HepG2 (cell line): ENCODE measurements around the gene MEGF6. TPM values are rescaled to one million over a fixed set of nuclear protein-coding genes. Genes with fewer than 3 reads are reported as not detected.

Experiments used
- ATAC-seq: fragments of 200-7000 bp; cut with Tn5 transposase; 3 replicates; pipeline ENCODE4 v1.9.1; 2020; ENCODE audit warnings: mild to moderate bottlenecking, moderate library complexity
- BruUV-seq: library from RNA; stranded (reverse); fragments of 400-500 nt; replicated peaks from 2 replicates; lab custom pipeline; 2021; lab: Mats Ljungman, UMichigan
- CTCF ChIA-PET: fragments of 300-600 bp; formaldehyde crosslinking; extraction: SDS; loops from one replicate; lab custom pipeline; 2021; ENCODE audit warnings: low total read pairs, inconsistent platforms, low intra/inter-chr PET ratio; lab: Yijun Ruan, JAX
- POLR2A ChIA-PET: fragments of 350-600 bp; sonication (Branson Sonifier 250); formaldehyde crosslinking; loops from one replicate; lab custom pipeline; 2020; ENCODE audit warnings: antibody characterized with exemption, inconsistent platforms; lab: Yijun Ruan, JAX
- DNase-seq: peaks from one replicate; pipeline ENCODE4 v3.0.0-alpha.2; 2015; ENCODE audit warnings: low spot score
- FAIRE-seq: peaks from 3 replicates; lab custom pipeline; 2011; peaks lifted over from hg19 to GRCh38; lab: Jason Lieb, UNC
- H2AFZ ChIP-seq: one replicate; pipeline ENCODE4 v1.6.1; 2011; ENCODE audit warnings: low read length, inconsistent platforms
- H3K27ac ChIP-seq: fragments of 300-600 bp; 3 replicates; pipeline ENCODE4 v1.8.0; 2011; ENCODE audit warnings: mixed run types, mild to moderate bottlenecking, mixed read lengths, low read length, inconsistent platforms; ENCODE audit not compliant: insufficient read depth; ENCODE audit errors: extremely low read length
- H3K27me3 ChIP-seq, 2 experiments: fragments of 200-600 bp in 1 of 2; 2 replicates in 1 of 2; 3 replicates in 1 of 2; pipeline versions ENCODE4 v1.6.0 to v1.8.0; 2011; ENCODE audit warnings: low read length in 2 of 2, mild to moderate bottlenecking in 2 of 2, moderate library complexity in 2 of 2, inconsistent platforms in 1 of 2; ENCODE audit not compliant: insufficient read depth in 2 of 2, control insufficient read depth in 1 of 2
- H3K36me3 ChIP-seq, 2 experiments: fragments of 200-600 bp in 1 of 2; replicated peaks in 1 of 2; 2 replicates in 1 of 2; 3 replicates in 1 of 2; pipeline versions ENCODE4 v1.5.1 to v1.8.0; 2011; ENCODE audit warnings: low read length in 2 of 2, inconsistent platforms in 1 of 2; ENCODE audit not compliant: insufficient read depth in 2 of 2, control insufficient read depth in 1 of 2
- H3K4me1 ChIP-seq: 2 replicates; pipeline ENCODE4 v1.5.1; 2012; ENCODE audit warnings: low read length, inconsistent platforms; ENCODE audit not compliant: insufficient read depth
- H3K4me2 ChIP-seq: 2 replicates; pipeline ENCODE4 v1.6.0; 2011; ENCODE audit warnings: low read depth, low read length, inconsistent platforms
- H3K4me3 ChIP-seq, 3 experiments: fragments of 200-600 bp in 1 of 3; sonication (generic), shearing (Covaris generic) in 1 of 3; replicated peaks in 1 of 3; 2 replicates each; pipeline ENCODE4 v1.5.1; 2011 to 2016; ENCODE audit warnings: low read length in 3 of 3, inconsistent platforms in 2 of 3, low read depth in 2 of 3, mild to moderate bottlenecking in 2 of 3, control low read depth in 1 of 3, mixed read lengths in 1 of 3; ENCODE audit not compliant: insufficient read depth in 1 of 3
- H3K79me2 ChIP-seq: one replicate; pipeline ENCODE4 v1.6.1; 2011; ENCODE audit warnings: low read length, inconsistent platforms; ENCODE audit not compliant: insufficient read depth
- H3K9ac ChIP-seq: 2 replicates; pipeline ENCODE4 v1.6.0; 2011; ENCODE audit warnings: mild to moderate bottlenecking, low read depth, low read length, inconsistent platforms; ENCODE audit not compliant: insufficient read depth
- H3K9me3 ChIP-seq: 2 replicates; pipeline ENCODE4 v1.5.1; 2012; ENCODE audit warnings: mild to moderate bottlenecking, low read length
- H4K20me1 ChIP-seq: 2 replicates; pipeline ENCODE4 v1.6.0; 2011; ENCODE audit warnings: inconsistent platforms, mild to moderate bottlenecking, low read length, moderate library complexity; ENCODE audit not compliant: insufficient read depth
- DDIT3 ChIP-seq: sonication (generic); formaldehyde crosslinking; IDR thresholded peaks from 2 replicates; pipeline ENCODE4 v1.4.0; 2020; ENCODE audit warnings: mild to moderate bottlenecking, missing genetic modification reagents
- ELF3 ChIP-seq: IDR thresholded peaks from 2 replicates; pipeline ENCODE4 v1.6.1; 2016; ENCODE audit warnings: missing genetic modification reagents, missing compliant biosample characterization
- GFI1 ChIP-seq: sonication (generic); formaldehyde crosslinking; IDR thresholded peaks from 2 replicates; pipeline ENCODE4 v1.5.0; 2020; ENCODE audit warnings: missing genetic modification reagents, mild to moderate bottlenecking, borderline replicate concordance
- HMG20A ChIP-seq: IDR thresholded peaks from 2 replicates; pipeline ENCODE4 v1.6.1; 2016; ENCODE audit warnings: borderline replicate concordance
- KDM3A ChIP-seq: IDR thresholded peaks from 2 replicates; pipeline ENCODE4 v1.6.1; 2018; ENCODE audit warnings: low read depth, missing compliant biosample characterization
- PITX1 ChIP-seq: sonication (generic); formaldehyde crosslinking; IDR thresholded peaks from 2 replicates; pipeline ENCODE4 v1.5.1; 2020; ENCODE audit warnings: mild to moderate bottlenecking, missing genetic modification reagents
- RERE ChIP-seq: IDR thresholded peaks from 2 replicates; pipeline ENCODE4 v1.6.1; 2016; ENCODE audit warnings: low read depth, missing genetic modification reagents, missing compliant biosample characterization
- ZNF101 ChIP-seq: sonication (generic); formaldehyde crosslinking; IDR thresholded peaks from 2 replicates; pipeline ENCODE4 v1.4.0; 2020; ENCODE audit warnings: mild to moderate bottlenecking, low read depth, missing genetic modification reagents, borderline replicate concordance
- ZNF121 ChIP-seq: sonication (generic); formaldehyde crosslinking; IDR thresholded peaks from 2 replicates; pipeline ENCODE4 v1.5.0; 2020; ENCODE audit warnings: mild to moderate bottlenecking, missing genetic modification reagents
- ZNF317 ChIP-seq: sonication (generic); formaldehyde crosslinking; IDR thresholded peaks from 2 replicates; pipeline ENCODE4 v1.5.0; 2020; ENCODE audit warnings: mild to moderate bottlenecking, missing genetic modification reagents
- ZNF740 ChIP-seq: sonication (generic); formaldehyde crosslinking; IDR thresholded peaks from 2 replicates; pipeline ENCODE4 v1.4.0; 2020; ENCODE audit warnings: missing genetic modification reagents
- ZNF746 ChIP-seq: sonication (generic); formaldehyde crosslinking; IDR thresholded peaks from 2 replicates; pipeline ENCODE4 v1.8.0; 2022; ENCODE audit warnings: mild to moderate bottlenecking, missing genetic modification reagents
- ZSCAN9 ChIP-seq: IDR thresholded peaks from 2 replicates; pipeline ENCODE4 v1.6.1; 2016; ENCODE audit warnings: borderline replicate concordance
- WGBS: methylation state at CpG from one replicate; pipeline ENCODE4 v1.1.6; 2017; ENCODE audit warnings: low lambda C conversion rate; 5-methylcytosine and 5-hydroxymethylcytosine counted together
- in situ Hi-C: cut with HindIII; loops from 2 replicates; pipeline ENCODE4 v1.10.0; 2017; ENCODE audit warnings: low pct_unique_long_range_greater_than_20kb; ENCODE audit not compliant: extremely low pct_ligation_motif_present
- intact Hi-C: fragments of 100-400 bp; cut with micrococcal nuclease; formaldehyde crosslinking; loops from one replicate; pipeline ENCODE4 v1.10.0; 2022; ENCODE audit not compliant: unreplicated experiment
- polyA plus RNA-seq, 8 experiments: library from polyadenylated mRNA; depleted of rRNA in 3 of 8; stranded (reverse) in 7 of 8; unstranded in 1 of 8; fragments of >200 nt; fragmentation: Illumina TruSeq in 4 of 8; extraction: Trizol in 4 of 8; gene quantifications; 2 replicates each; pipeline versions ENCODE4 v1.2.1 to v1.2.3, GENCODE V29; 2011 to 2016; ENCODE audit warnings: low read depth in 4 of 8, missing spikeins in 1 of 8, mixed read lengths in 1 of 8; ENCODE audit not compliant: insufficient read depth in 1 of 8
- total RNA-seq, 5 experiments: library from RNA; depleted of rRNA; stranded (reverse); fragments of >200 nt; fragmentation: Illumina TruSeq; extraction: Trizol; gene quantifications; 2 replicates each; pipeline ENCODE4 v1.2.3, GENCODE V29; 2016; ENCODE audit warnings: low read depth in 1 of 5

MEGF6 gene
- total and polyA plus RNA-seq, 2 of the 13 experiments (the other 11 are each of a cell fraction or from before 2014, with no cell fraction given), result 1.9 TPM

- no peak for TF ChIP-seq DDIT3 (CRISPR knock-in tag)
- no peak for TF ChIP-seq KDM3A (CRISPR knock-in tag)
- no peak for TF ChIP-seq PITX1 (CRISPR knock-in tag)
- TF ChIP-seq GFI1 (CRISPR knock-in tag), result peak; percentile 17; the same call in 1 of the 2 replicates
- TF ChIP-seq HMG20A (CRISPR knock-in tag), result no peak
- TF ChIP-seq ZSCAN9 (CRISPR knock-in tag), result no peak
Measured at GRCh38 chr1:3457910-3458883, 153.1 kb downstream of the MEGF6 start (continued).

GRCh38 chr1:3456964-3457909 lies 154.1 kb downstream of the MEGF6 start:
- H3K27ac ChIP-seq, result peak overlapping the region; percentile 98
- no peaks in the 10 kb centered on the region for H3K9me3 ChIP-seq
- no peaks in the 10 kb centered on the region; the same call in 1 of the 2 replicates for H4K20me1 ChIP-seq
- intact Hi-C loops, result no loop called here
- peaks cover 87% of the 10 kb centered on the region for H3K4me1 ChIP-seq
- no peak overlapping the region for H2AFZ ChIP-seq
- H3K79me2 ChIP-seq, result peaks cover 43% of the 10 kb centered on the region
- H3K4me3 ChIP-seq, result peak overlapping the region; percentile 67 to 79 (median 70)
- peak overlapping the region; percentile 99 for H3K4me2 ChIP-seq
- CTCF ChIA-PET, result interaction anchor here (1.5 kb wide), 1 partner anchor 14 kb away, joined by 3 read pairs; no protein-coding TSS in a partner anchor
- no TSS peak for BruUV-seq
- WGBS, result 3% methylated on average over 11 of the region's 29 CpGs
- peak overlapping the region; percentile 86 for H3K9ac ChIP-seq
- DNase-seq (peak; percentile 97), FAIRE-seq (peak; percentile 96), ATAC-seq (peak; percentile 67)
- H3K27me3 ChIP-seq, result no peaks in the 10 kb centered on the region
- POLR2A ChIA-PET, result interaction anchor here (0.6 to 11.4 kb wide), 12 partner anchors 8 to 1226 kb away, joined by 3 to 282 read pairs (median 4); no protein-coding TSS in a partner anchor
- in situ Hi-C loops, result no loop called here
- H3K36me3 ChIP-seq, result peaks cover 0 to 2% of the 10 kb centered on the region in 2 experiments; a peak in 1 of 5 replicates
- TF ChIP-seq ZNF746 (CRISPR knock-in tag), result peak; percentile 73; the same call in 1 of the 2 replicates
- TF ChIP-seq ZNF101 (CRISPR knock-in tag), result no peak
- peak; percentile 48; the same call in 1 of the 2 replicates for TF ChIP-seq ZNF317
- peak; percentile 55; the same call in 1 of the 2 replicates for TF ChIP-seq ZNF740 (CRISPR knock-in tag)
- TF ChIP-seq ELF3 (CRISPR knock-in tag), result peak; percentile 56
- TF ChIP-seq RERE (CRISPR knock-in tag), result no peak
- no peak for TF ChIP-seq ZNF121 (CRISPR knock-in tag)
